GM19452 (cell line): ENCODE data around the gene PDE11A.

ENCODE experiments used
- ATAC-seq: cut with Tn5 transposase; IDR thresholded peaks from one replicate; pipeline ENCODE4 v1.9.1; 2021; ENCODE audit not compliant: unreplicated experiment

The PDE11A gene

DNA sequence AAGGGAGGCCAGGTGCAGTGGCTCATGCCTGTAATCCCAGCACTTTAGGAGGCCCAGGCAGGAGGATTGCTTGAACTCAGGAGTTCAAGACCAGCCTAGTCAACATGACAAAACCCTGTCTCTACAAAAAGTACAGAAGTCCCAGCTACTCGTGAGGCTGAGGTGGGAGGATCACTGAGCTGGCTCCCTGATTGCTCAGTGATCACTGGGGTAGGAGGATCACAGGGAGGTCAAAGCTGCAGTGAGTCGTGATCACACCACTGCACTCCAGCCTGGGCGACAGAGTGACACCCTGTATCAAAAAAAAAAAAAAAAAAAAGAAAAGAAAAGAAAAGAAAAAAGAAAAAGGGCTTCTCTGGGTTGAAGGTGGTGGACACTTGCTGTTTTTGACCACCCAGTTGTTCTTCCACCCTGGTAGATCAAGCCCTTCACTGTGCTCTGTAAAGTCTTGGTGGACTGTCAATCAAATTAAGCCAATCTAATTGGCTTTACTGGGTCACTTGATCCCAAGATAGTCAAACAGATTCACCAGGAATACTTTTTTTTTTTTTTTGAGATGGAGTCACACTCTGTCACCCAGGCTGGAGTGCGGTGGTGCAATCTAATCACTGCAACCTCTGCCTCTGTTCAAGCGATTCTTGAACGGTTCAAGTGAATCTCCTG lies 488.4 kb downstream of the PDE11A start:
- ATAC-seq = no peak

DNA sequence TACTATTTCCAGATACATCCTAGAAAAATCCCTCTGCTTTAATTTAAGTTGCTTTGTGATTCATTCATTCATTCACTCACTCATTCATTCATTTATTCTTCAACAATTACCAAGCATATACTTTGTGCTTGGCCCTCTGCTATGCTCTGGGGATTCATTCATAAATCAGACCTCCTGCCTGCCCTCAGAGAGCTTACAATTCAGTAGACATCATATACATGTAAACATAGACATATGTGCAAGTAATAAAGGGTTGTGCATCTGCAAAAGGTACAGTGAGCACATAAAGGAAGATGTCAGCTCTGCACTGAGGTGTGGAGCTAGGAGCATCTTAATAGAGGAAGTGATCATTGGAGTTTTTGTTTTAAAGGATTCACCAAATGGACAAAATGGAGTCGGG lies 490.6 kb downstream of the PDE11A start:
- ATAC-seq = no peak

DNA sequence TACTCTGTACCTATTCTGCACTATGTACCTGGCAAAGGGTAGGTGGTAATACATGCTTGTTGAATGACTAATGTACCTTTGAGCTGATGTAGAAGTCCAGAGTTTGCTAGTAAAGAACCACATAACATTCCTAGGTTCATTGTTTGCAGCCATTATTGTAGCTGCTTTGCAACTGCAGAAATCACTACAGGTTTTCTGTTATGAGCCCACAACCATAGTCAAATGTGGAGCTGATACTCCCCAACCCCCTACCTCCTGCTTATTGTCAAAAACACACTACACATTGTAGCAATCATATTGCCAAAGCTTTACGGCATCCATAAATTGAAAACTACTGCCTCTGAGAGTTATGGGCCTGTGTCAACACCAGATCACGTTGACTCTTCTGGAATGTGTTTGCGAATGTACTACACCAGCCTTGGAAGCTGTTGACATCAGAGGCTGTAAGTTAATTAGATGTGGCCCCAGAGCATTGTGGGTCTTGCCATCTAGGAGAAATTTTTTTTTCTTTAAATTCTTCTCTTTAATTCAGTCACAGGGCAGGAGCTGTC lies 493.0 kb downstream of the PDE11A start:
- ATAC-seq = no peak

DNA sequence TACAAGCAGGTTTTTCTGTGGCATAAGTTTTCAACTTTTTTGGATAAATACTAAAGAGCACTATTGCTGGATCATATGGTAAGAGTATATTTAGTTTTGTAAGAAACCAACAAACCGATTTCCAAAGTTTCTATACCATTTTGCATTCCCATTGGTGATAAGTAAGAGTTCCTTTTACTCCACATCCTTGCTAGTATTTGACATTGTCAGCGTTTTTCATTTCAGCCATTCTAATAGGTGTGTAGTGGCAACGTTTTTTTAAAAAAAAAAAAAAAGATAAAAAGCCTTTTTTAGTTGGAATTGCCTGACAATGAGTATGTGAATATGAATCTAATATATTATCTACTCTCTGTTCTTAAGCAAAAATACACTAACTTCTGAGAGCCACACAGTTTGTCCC lies 494.1 kb downstream of the PDE11A start:
- no peak for ATAC-seq

DNA sequence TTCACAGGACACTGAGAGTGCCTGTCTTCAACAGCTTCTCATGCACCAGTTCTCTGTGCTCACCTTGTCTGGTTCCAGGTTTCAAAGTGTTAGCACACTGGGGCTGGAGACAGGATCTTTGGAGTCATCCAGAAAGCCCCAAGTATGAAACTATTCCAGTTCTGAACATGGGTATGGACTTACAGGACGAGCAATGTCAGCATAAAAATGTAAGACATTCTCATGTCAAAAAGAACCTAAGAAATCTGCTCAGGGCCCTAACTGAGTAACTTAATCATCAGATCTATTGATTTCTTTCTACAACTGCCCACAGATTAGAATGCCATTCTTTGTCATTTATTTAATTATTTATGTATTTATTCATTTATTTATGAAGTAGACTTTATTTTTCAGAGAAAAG lies 495.5 kb downstream of the PDE11A start:
- ATAC-seq = no peak

DNA sequence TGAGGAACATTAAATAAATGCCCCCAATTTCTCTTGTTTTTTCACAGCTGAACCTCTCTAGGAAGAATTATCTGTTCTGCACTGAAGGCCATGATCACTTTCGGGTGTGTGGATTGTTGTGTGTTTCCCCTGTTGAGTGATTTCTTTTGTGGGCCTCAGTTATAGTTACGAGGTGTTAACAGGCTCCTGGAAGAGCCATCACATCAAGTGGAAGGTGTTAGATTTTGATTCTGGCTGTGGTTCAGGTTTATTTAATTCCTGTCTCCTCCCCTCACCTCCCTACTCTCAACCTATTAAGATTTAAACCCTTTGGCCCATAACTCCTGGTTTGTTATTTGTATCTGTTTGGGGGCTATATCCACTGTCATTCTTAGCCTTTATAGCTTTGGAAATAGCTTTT lies 497.2 kb downstream of the PDE11A start:
- ATAC-seq = no peak

DNA sequence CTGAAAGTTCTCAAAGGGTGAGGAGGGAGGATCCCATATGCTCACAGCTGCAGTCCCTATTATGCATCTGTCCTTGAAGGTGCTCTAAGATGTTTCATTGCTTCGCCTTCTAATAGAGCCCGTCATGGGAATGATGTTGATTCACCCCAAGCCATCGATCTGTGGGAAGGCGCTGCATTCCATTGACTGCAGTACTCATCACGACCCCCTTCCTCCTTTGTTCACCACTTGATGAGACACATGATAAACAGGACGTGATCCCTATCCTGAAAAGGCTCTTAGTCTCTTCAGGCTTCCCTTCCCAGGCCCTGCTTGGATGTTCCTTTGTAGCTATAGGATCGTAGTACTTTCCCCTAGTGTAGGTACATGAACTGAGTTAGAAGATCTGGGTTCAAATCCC lies 498.2 kb downstream of the PDE11A start:
- no peak for ATAC-seq
